ENCODE data around the gene USP6NL.
"Not testable (repeated sequence)": the region's sequence is repeated elsewhere in the genome, so short reads cannot be mapped to it uniquely, and the experiment has no call there.

USP6NL gene

GRCh38 chr10:11515596-11516430 lies 95.6 kb downstream of the USP6NL start:
- DNase-seq (ENCODE audit: low spot score), result peak; percentile 42

GRCh38 chr10:11513727-11514126 lies 97.7 kb downstream of the USP6NL start:
- DNase-seq (ENCODE audit: low spot score), result no peak

- DNase-seq (ENCODE audit: low spot score), result no peak
Measured at GRCh38 chr10:11512596-11512995, 98.9 kb downstream of the USP6NL start.

GRCh38 chr10:11511321-11511720 lies 100.1 kb downstream of the USP6NL start:
- DNase-seq (ENCODE audit: low spot score), result no peak

- no peak for DNase-seq (ENCODE audit: low spot score)
Measured at GRCh38 chr10:11510736-11511135, 100.7 kb downstream of the USP6NL start.

GRCh38 chr10:11510281-11510680 lies 101.2 kb downstream of the USP6NL start:
- DNase-seq (ENCODE audit: low spot score), result no peak

GRCh38 chr10:11509036-11509435 lies 102.4 kb downstream of the USP6NL start:
- no peak for DNase-seq (ENCODE audit: low spot score)

- no peak for DNase-seq (ENCODE audit: low spot score)
Measured at GRCh38 chr10:11506247-11506789, 105.1 kb downstream of the USP6NL start.

- DNase-seq (ENCODE audit: low spot score), result no peak
Measured at GRCh38 chr10:11505639-11506038, 105.8 kb downstream of the USP6NL start.

GRCh38 chr10:11504566-11505285 lies 106.7 kb downstream of the USP6NL start:
- DNase-seq (ENCODE audit: low spot score), result peak; percentile 91

GRCh38 chr10:11501600-11501999 lies 109.8 kb downstream of the USP6NL start:
- DNase-seq (ENCODE audit: low spot score), result no peak

- DNase-seq (ENCODE audit: low spot score), result no peak
Measured at GRCh38 chr10:11499425-11500071, 111.9 kb downstream of the USP6NL start.

GRCh38 chr10:11498399-11498798 lies 113.1 kb downstream of the USP6NL start:
- no peak for DNase-seq (ENCODE audit: low spot score)

- DNase-seq (ENCODE audit: low spot score), result not testable (repeated sequence)
Measured at GRCh38 chr10:11494923-11495322, 116.5 kb downstream of the USP6NL start.

GRCh38 chr10:11493646-11494045 lies 117.8 kb downstream of the USP6NL start:
- no peak for DNase-seq (ENCODE audit: low spot score)

GRCh38 chr10:11491087-11491486 lies 120.4 kb downstream of the USP6NL start:
- no peak for DNase-seq (ENCODE audit: low spot score)

GRCh38 chr10:11489591-11489990 lies 121.9 kb downstream of the USP6NL start:
- DNase-seq (ENCODE audit: low spot score), result no peak

- DNase-seq (ENCODE audit: low spot score), result no peak
Measured at GRCh38 chr10:11488126-11488525, 123.3 kb downstream of the USP6NL start.

- DNase-seq (ENCODE audit: low spot score), result peak; percentile 53
Measured at GRCh38 chr10:11483201-11484148, 128.0 kb downstream of the USP6NL start.

GRCh38 chr10:11482306-11482705 lies 129.1 kb downstream of the USP6NL start:
- no peak for DNase-seq (ENCODE audit: low spot score)

- no peak for DNase-seq (ENCODE audit: low spot score)
Measured at GRCh38 chr10:11480687-11481086, 130.8 kb downstream of the USP6NL start.
